GM12892 (cell line): ENCODE results near the gene KERA.

Source experiments
- DNase-seq: peaks from one replicate; pipeline ENCODE4 v3.0.0; 2011; ENCODE audit not compliant: insufficient read length
- FAIRE-seq: peaks from 2 replicates; lab custom pipeline; 2011; peaks lifted over from hg19 to GRCh38; lab: Jason Lieb, UNC
- POLR2A ChIP-seq: IDR thresholded peaks from 2 replicates; pipeline ENCODE4 v1.6.1; 2011; ENCODE audit warnings: low read depth, low read length, control low read depth
- POLR2AphosphoS5 ChIP-seq: IDR thresholded peaks from 2 replicates; pipeline ENCODE4 v1.6.1; 2011; ENCODE audit warnings: low read depth, low read length, control low read depth
- TAF1 ChIP-seq: IDR thresholded peaks from 2 replicates; pipeline ENCODE4 v1.6.1; 2011; ENCODE audit warnings: low read depth, mild to moderate bottlenecking, control low read depth, low read length, borderline replicate concordance

KERA gene

DNA sequence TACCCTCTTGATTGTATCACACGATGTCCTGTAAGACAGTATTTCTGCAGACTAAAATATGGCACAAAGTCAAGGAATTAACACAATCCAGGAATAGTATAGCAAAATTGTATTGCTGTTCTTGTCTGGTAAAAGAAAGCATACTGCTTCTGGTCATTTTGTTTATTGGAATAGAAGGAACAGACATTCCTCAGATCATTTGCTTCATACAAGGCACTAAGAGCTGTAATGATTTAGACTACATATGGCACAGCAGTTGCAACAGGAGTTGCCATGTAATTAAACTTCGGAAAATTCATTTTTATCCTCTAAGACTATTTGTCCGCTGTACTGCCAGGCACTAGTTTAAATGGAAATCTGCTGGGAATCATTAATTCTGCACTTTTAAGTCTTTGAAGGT, 7.6 kb upstream of the KERA start:
- no peak for TF ChIP-seq TAF1
- TF ChIP-seq POLR2AphosphoS5 = no peak
- no peak for TF ChIP-seq POLR2A
- no peak for FAIRE-seq
- no peak for DNase-seq

DNA sequence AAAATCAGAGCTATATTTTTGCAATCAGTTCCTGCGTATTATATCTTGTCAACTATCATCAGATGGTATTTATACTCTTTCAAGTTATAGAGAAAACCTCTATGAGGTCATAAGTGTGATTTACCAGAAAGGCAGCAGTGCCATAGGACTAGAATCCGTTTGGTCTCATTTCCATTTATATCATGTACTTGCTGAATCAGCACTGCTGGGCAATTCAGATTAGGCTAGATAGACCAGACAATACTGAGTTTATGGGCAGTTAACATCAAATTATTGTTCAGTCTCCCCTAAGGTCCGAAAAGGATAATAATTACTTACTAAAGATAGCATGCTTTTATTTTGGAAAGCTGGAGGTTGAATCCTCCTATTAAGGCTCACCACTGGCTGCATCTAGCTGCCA, 6.8 kb upstream of the KERA start:
- DNase-seq (no peak), FAIRE-seq (no peak)
- TF ChIP-seq POLR2A (no peak), TAF1 (no peak), POLR2AphosphoS5 (no peak)

DNA sequence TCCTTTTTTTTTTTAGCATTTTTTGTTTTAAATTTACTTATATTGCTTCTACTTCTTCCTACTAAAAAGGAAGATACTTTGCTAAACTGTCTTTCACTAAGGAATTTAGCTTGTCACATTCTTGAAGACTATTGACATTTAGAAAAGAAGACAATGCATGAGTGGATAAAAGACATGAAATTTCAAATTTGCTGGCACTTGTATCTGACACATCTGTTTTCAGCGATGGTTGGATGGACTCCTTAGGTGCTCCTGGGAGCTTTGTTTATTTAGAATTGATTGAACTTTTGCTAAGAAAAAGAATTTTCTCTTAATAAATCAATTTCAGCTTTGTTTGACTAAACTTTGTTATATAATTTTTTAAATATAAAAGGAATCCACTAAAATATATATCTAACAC, 3.3 kb upstream of the KERA start:
- FAIRE-seq = no peak
- no peak for TF ChIP-seq TAF1
- TF ChIP-seq POLR2A = no peak
- TF ChIP-seq POLR2AphosphoS5 = no peak
- no peak for DNase-seq

DNA sequence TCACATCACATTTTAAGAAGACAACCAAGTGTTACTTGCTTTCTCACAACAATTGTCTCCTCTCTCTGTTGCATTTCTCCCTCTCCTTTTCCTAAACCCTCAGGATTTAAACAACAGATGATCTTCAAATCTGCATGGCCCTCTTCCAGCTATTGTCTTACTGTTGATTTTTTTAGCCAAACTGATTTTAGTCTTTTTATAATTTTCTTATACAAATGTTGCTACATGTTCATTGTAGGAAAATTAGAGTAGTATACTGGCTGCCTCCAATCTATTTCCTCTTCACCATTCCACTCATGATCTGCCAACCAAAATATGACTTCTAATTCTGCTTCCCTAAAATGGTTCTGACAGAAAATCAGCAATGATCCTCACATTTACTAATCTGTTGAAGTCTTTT, 1.4 kb upstream of the KERA start:
- FAIRE-seq = no peak
- no peak for DNase-seq
- TF ChIP-seq TAF1 (no peak), POLR2AphosphoS5 (no peak), POLR2A (no peak)

DNA sequence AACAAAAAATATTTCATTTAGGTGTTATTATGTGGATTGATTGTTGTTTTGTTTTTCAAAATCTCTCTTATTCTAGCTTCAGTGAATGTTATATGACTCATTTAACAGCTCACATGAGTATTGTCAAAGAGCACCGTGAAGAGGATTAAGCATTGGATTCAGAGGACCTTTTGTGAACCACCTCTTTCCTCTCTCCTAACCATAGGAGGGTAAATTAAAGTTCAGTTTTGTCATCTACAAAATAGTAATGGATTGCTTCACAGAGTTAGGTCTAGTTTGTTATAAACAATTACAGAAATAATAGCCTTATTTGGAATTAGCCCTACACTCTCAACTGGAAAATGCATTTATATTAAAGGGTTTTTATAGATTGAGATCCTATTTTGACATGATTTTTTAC, 962 bp upstream of the KERA start:
- DNase-seq = no peak
- no peak for FAIRE-seq
- TF ChIP-seq POLR2A = no peak
- TF ChIP-seq POLR2AphosphoS5 = no peak
- TF ChIP-seq TAF1 = no peak

DNA sequence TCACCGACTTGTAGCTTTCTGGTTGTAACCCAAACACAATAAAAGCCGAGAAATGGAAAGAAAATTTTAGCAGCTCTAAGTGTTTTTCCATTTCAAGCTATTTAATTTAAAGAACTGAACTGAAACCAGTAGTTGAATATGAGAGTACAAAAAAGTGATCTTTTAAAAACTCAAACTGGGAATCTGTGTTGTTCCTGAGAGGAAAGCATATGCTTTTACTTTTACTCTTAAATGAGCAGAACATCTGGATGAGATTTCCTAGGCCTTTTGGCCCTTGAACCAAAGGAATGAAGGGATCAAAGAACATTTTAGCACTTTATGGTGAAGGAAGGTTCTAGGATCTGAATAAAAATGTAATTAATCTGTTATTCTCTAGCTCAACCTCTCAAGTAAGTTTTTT, 1.3 kb downstream of the KERA start:
- DNase-seq (no peak), FAIRE-seq (no peak)
- no peak for TF ChIP-seq POLR2AphosphoS5
- no peak for TF ChIP-seq TAF1
- no peak for TF ChIP-seq POLR2A

DNA sequence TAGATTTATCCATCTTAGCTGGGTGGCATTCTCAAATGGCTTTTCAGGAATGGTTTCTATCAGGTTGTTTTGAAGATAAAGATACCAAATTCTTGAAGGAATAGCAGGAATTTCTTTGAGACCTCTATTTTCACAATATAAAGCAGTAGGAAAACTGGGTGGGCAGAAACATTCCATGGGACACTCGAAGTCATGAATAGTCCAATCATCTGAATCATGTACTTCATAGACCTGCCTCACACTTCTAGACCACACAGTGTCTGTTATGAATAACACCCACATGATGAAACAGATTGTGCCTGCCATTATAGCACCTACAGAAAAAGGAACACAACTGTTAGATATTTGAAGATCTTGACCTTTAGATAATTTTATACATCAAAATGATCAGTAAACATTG, 1.8 kb downstream of the KERA start:
- DNase-seq = no peak
- no peak for FAIRE-seq
- TF ChIP-seq TAF1 (no peak), POLR2AphosphoS5 (no peak), POLR2A (no peak)

DNA sequence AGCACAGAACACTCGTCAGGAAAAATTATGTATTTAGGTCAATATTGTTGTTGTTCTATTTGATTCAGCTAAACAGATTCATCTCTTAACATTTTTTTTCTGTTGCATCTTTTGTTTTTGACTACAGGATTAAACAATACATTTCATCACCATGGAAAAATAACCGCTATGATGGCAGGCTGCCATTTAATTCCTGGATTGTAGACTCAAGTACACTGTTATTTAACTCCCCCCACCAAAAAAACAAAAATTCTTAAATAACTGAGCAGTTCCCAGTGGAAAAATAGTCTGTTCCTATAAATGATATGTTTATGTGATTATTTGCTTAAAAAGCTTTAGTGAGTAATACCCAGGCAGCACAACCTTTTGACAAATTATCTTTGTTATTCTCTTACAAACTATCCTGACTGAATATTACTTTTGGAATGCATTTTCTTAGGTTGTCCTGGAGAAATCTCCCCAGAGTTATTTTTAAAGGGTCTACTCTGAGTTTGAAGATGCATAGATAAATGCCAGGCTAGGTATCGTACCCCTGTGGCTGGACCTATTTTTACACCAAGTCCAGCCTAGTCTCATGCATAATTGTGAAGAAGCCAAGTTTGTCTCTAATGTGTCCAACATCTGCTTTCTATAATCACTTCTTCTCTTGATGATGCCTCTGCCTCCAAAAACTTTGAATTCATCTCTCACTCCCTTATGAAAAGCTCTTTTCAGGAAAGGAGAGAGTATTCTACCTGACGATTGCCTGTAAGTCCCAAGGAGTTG, 3.7 kb downstream of the KERA start:
- no peak for DNase-seq
- no peak for FAIRE-seq
- no peak for TF ChIP-seq POLR2A
- no peak for TF ChIP-seq TAF1
- TF ChIP-seq POLR2AphosphoS5 = no peak

DNA sequence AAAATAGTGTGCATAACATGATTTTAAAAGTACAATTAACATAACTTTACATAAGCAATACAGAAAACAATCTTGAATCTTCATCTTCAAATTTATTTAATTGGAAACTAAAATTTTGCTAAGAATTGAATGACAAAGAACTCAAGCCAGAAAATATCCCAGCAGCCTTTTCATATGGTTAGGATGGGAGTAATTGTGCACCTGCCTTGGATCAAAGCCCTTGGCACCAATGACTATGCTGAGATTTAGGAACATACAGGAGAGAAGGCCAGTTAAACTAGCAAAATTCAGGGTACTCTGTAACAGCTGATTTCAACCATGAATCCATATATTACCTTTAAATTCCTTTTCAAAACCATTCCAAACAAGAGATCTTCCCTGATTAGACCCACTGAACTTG, 5.8 kb downstream of the KERA start:
- TF ChIP-seq TAF1 (no peak), POLR2AphosphoS5 (no peak), POLR2A (no peak)
- no peak for DNase-seq
- FAIRE-seq = no peak

DNA sequence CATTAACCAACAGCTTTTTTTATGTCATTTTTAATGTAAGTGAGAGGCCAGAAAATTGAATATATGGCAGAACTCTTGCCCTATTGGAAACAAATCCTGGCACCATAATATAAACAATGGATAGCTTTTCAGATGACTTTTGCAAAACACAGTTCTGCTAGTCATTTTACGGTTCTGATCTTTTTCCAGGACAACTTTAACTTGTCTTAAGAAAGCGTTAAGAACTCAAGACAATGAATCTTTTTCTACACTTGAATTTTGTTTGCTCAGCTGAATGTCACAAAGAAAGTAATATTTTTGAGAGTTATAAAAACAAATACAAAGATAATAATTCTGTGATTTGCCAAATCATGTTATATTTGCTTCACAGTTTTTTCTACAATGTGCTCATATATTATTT, 13.2 kb downstream of the KERA start:
- FAIRE-seq (no peak), DNase-seq (no peak)
- TF ChIP-seq POLR2AphosphoS5 = no peak
- TF ChIP-seq TAF1 = no peak
- TF ChIP-seq POLR2A = no peak

DNA sequence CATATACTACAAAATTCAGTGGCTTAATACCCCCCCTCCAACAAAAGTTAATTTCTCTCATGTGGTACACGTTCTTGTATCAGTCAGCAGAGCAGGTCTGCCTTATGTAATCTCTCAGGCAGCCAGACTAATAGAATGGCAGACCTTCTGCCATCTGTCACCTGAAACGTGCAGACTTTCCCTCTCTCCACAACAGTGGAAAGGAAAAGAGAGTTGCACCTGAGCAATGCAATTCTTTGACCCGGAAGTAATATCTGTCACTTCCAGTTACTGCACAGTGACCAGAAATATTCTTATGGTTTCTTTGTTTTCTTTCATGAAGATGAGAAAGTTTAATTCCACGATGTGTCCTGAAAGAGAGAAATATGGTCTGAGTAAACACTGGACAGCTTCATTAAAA, 14.4 kb downstream of the KERA start:
- FAIRE-seq = no peak
- no peak for TF ChIP-seq POLR2A
- TF ChIP-seq TAF1 = no peak
- no peak for TF ChIP-seq POLR2AphosphoS5
- no peak for DNase-seq

DNA sequence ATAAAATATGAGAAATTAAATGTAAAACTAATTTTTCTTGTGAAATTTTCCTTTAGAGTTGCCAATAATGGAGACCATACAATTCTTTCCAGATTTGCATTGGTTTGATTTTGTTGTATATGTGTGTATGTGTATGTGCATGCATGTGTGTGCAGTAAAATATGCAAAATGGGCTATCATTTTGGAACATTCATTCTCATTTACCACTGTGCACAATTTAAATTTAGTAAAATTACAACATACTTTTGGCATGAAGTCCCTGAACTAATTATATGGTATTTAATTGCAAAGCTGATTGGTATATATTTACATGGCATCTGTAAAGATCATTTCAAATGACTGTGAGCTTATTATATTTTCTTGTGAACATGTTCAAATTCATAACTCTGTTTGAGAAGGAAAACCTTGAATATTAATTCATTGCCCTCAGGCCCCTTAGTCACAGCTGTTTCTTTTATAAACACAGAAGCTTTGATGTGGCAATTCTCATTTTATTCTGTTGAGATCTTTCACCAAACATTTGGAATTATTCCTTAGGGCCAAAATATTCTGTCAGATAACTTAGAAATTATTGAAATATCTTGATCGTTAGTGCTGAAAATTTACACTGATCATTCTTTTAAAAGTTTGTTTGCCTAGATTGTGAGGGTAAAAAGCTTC, 17.6 kb downstream of the KERA start:
- TF ChIP-seq POLR2A (no peak), TAF1 (no peak)
- no peak for FAIRE-seq
- DNase-seq = no peak
